ENCODE results near the gene CCT5.
"Not testable (repeated sequence)": the region's sequence is repeated elsewhere in the genome, so short reads cannot be mapped to it uniquely, and the experiment has no call there.

The CCT5 gene

GRCh38 chr5:10246761-10247160 lies 3.3 kb upstream of the CCT5 start:
- no peak for DNase-seq (ENCODE audit: low spot score)

GRCh38 chr5:10247217-10247616 lies 2.9 kb upstream of the CCT5 start:
- not testable (repeated sequence) for DNase-seq (ENCODE audit: low spot score)

- DNase-seq (ENCODE audit: low spot score) = no peak
Measured at GRCh38 chr5:10248378-10249260, 1.5 kb upstream of the CCT5 start.

GRCh38 chr5:10250806-10251276 lies 761 bp downstream of the CCT5 start:
- DNase-seq (ENCODE audit: low spot score) = no peak

- no peak for DNase-seq (ENCODE audit: low spot score)
Measured at GRCh38 chr5:10251405-10251804, 1.3 kb downstream of the CCT5 start.

- DNase-seq (ENCODE audit: low spot score) = no peak
Measured at GRCh38 chr5:10253390-10253789, 3.3 kb downstream of the CCT5 start.

- DNase-seq (ENCODE audit: low spot score) = no peak
Measured at GRCh38 chr5:10254686-10255085, 4.6 kb downstream of the CCT5 start.

- no peak for DNase-seq (ENCODE audit: low spot score)
Measured at GRCh38 chr5:10257870-10258269, 7.8 kb downstream of the CCT5 start.

- no peak for DNase-seq (ENCODE audit: low spot score)
Measured at GRCh38 chr5:10259899-10260298, 9.8 kb downstream of the CCT5 start.

- no peak for DNase-seq (ENCODE audit: low spot score)
Measured at GRCh38 chr5:10261065-10261464, 11.0 kb downstream of the CCT5 start.

- no peak for DNase-seq (ENCODE audit: low spot score)
Measured at GRCh38 chr5:10262121-10262774, 12.2 kb downstream of the CCT5 start.

- DNase-seq (ENCODE audit: low spot score) = no peak
Measured at GRCh38 chr5:10262995-10263394, 12.9 kb downstream of the CCT5 start.

GRCh38 chr5:10264604-10265003 lies 14.5 kb downstream of the CCT5 start:
- no peak for DNase-seq (ENCODE audit: low spot score)

GRCh38 chr5:10265245-10266109 lies 15.4 kb downstream of the CCT5 start:
- DNase-seq (ENCODE audit: low spot score) = no peak

- no peak for DNase-seq (ENCODE audit: low spot score)
Measured at GRCh38 chr5:10266137-10266536, 16.1 kb downstream of the CCT5 start.

- DNase-seq (ENCODE audit: low spot score) = no peak
Measured at GRCh38 chr5:10266839-10267238, 16.8 kb downstream of the CCT5 start.

- no peak for DNase-seq (ENCODE audit: low spot score)
Measured at GRCh38 chr5:10268100-10268499, 18.0 kb downstream of the CCT5 start.

GRCh38 chr5:10272053-10272874 lies 22.2 kb downstream of the CCT5 start:
- no peak for DNase-seq (ENCODE audit: low spot score)

- not testable (repeated sequence) for DNase-seq (ENCODE audit: low spot score)
Measured at GRCh38 chr5:10272875-10273209, 22.8 kb downstream of the CCT5 start.

- DNase-seq (ENCODE audit: low spot score) = no peak
Measured at GRCh38 chr5:10275460-10275859, 25.4 kb downstream of the CCT5 start.

- DNase-seq (ENCODE audit: low spot score) = no peak
Measured at GRCh38 chr5:10275991-10276390, 25.9 kb downstream of the CCT5 start.

- no peak for DNase-seq (ENCODE audit: low spot score)
Measured at GRCh38 chr5:10276691-10277090, 26.6 kb downstream of the CCT5 start.
